Glomerular visceral epithelial cell (primary cell): ENCODE data around the gene IGF2.

Experiments used
- DNase-seq: peaks from one replicate; pipeline ENCODE4 v3.0.0-alpha.2; 2016; ENCODE audit errors: extremely low spot score

IGF2 gene

DNA sequence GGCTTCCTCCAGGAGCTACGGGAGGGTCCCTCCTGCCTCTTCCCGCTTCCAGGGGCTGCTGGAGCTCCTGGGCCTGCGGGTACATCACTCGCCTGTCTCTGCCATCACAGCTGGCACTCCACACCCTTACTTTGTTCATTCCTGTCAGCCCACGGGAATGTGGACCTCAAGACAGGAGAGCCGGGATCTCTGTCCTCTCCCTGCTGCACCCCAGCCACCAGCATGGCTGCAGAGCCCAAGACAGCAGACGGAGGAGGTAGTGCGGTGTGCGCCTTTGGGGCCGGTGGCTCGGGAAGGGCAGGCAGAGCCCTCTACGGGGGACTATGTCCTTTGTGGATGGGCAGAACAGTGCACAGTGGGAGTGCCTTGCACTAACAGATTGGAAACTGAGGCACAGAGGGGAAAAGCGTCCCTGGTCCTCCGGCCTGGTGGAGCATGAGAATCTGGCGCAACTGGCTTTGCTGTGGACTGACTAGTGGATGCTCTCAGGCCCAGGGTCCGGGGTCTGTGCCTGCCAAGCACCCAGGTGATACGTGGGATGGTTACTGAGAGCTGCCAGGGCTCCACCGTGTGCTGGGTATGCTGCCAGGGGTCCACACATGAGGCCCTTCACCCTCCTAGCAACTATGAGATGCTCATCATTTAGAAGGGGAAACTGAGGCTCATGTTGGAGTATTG lies 47.3 kb downstream of the IGF2 start:
- no peak for DNase-seq

DNA sequence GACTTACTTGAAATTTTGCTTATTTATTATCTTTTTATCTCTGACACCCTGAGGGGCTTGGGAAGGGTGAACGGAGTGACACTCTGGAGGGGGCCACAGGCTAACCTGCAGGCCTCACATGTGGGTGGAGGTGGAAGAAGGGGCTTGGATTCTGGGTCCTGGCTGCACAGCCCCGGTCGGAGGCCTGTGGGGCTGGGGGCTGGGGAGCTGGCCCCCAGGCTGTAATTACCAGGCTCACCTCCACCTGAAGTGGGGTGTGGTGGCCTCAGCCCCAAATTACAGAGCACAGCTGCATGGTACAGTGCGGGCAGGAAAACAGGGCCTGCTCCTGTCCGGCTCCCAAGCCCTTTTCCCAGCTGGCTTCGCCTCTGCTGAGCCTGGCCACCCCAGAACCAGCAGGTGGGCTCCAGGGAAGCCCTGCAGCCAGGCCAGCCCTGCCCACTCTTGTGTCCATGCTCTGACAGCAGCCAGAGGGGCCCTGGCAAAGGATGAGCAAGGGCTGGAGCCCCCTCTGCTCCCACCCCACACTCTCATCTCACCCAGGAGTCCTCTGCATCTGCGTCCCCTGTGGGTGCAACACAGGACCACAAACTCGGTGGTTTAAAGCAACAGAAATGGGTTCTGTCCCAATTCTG lies 48.0 kb downstream of the IGF2 start:
- DNase-seq, result no peak

DNA sequence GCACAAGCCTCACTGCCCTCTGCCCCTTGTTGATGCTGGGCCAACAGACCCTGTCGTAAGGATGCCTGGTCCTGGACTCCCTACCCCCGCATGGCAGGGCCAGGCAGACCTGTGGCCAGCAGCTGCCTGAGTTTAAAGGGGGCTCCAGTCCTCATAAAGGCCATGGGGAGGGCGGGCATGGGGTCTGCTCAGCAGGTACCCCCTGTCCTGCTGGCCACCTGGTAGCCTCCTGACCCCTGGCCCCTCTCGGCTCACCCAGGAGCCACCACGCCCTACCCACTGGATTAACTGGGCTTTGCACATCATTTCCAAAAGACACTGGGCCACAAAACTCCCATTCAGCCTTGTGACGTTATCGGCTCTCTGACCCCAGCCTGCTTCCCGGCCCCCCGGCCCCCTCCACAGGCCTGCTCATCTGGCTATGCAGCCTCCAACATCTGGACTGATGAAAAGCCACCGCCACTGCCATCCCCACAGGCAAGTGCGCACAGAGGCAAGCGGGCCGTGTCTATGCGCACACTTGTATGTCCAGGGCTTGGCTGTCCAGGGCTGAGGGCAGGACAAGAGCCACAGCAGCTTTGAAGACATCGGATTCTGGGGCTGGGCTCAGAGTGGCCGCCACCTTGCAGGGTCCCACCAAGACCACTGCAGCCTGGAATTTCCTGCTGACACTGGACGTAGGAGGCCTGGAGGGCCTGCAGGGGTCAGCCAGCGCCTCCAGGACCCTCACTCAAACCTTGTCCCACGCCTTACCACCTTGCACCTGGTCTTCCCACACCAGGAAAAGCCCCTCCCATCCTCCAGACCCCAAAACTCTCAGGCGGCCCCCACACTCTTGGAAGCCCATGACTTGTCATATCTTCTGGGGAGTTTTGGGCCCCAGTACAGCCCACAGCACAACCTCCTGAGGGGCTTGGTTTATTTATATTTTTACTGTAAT lies 48.7 kb downstream of the IGF2 start:
- no peak for DNase-seq

DNA sequence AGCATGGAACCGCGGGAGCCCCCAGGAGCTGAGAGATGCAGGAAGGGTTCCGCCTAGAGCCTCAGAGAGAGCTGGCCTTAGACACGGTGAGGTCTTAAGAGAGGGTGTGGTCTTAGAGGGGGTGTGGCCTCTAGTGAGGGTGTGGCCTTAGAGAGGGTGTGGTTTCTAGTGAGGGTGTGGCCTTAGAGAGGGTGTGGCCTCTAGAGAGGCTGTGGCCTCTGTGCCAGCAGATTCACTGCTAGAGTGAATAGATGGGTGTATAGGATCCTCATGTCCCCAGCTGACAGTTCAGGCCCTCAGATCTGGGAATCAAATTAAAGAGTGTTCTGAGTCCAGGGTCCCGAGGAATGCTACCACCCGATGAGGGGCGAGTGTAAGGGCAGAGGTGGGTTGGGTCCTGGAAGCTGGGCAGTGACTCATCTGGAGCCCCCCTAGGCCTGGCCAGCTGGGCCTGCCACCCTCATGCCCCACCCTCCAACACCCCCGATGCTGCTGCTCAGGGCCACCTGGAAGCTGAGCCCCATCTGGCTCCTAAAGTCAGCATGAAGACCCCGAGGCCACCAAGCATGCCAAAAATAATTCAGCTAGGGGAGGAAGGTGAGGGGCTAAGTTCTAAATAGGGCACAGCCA lies 49.5 kb downstream of the IGF2 start:
- DNase-seq, result peak; percentile 16

DNA sequence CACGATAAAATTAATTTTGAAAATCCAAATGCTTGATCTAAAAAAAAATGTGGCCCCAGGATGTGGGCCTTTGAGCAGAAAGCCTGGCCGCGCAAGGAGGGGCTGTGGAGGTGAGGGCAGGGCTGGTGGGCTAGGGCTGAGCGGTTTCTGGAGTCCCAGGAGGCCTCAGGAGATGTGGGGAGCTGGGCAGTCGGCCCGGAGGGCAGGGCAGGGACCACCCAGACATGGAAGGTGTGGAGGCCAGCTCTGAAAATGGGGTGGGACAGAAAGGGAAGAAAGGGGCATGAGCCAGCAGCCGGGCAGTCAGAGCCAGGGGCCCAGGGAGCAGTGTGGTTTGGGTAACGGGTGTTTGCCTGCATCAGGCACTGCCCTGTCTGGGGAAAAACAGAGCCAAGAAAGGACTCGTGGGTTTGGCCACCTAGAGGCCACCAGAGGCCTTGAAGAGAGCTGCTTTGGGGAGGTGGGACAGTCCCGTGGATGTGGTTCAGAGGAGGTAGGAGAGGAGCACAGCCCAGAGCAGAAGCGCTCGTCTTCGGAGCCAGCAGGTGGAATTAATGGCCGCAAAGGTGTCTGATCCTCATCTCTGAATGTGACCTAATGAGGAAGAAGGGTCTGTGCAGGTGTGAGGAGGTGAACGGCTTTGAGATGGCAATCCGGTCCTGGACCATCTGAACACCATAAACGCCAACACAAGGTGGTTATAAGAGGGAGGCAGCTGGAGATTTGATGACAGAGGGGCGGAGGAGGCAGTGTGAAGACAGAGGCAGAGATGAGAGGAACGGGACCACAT lies 50.2 kb downstream of the IGF2 start:
- no peak for DNase-seq

DNA sequence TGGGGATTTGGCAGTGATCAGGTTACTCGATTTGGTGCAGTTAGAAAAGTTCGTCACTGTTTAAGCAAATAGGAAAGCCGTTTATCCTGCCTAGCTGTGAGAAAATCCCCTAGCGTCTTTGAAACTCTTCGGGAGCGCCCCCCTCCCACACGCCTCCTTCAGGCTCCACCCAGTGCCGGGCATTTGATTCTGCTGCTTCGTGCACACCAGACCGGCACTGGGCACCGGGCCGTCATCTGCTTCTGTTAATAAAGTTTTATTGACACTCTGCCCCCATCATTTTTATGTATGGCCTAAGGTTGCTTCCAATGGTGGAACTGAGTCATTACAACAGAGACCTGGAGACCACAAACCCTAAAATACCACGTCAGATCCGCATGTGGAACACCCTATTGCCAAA lies 50.9 kb downstream of the IGF2 start:
- no peak for DNase-seq

DNA sequence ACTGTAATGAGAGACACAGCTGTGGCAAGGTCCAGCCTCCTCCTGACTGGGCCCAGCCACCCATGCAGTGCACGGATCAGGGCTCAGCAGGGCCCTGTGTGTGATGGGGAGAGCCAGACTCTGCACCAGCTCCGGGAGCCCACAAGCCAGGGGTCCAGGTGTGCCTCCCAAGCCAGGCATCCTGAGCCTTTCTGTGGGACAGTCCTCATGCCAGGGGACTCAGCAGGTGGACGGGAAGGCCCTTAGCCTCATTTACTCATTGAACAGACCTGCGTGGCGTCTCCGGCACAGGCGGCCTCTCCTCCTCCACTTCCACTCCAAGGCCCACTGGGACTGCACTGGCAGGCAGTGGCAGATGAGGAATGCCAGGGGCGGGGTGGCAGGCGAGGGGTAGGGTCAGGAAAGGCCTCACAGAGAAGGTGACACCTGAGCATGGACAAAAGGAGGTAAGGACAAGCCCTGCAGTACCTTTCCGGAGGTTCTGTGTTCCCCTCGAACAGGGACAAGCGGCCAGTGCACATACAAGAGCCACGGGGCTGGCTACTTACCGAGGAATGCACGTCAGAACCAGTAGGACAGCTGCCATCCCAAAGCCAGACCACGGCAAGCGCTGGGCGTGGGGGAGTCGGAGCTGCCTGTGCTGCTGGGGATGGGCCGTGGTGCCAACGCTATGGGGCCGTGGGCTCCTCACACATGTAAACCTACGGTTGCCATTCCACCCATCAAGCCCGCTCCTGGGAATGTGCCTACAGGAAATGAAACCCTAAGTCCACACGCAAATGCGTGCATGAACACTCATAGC lies 52.7 kb downstream of the IGF2 start:
- DNase-seq, result no peak

DNA sequence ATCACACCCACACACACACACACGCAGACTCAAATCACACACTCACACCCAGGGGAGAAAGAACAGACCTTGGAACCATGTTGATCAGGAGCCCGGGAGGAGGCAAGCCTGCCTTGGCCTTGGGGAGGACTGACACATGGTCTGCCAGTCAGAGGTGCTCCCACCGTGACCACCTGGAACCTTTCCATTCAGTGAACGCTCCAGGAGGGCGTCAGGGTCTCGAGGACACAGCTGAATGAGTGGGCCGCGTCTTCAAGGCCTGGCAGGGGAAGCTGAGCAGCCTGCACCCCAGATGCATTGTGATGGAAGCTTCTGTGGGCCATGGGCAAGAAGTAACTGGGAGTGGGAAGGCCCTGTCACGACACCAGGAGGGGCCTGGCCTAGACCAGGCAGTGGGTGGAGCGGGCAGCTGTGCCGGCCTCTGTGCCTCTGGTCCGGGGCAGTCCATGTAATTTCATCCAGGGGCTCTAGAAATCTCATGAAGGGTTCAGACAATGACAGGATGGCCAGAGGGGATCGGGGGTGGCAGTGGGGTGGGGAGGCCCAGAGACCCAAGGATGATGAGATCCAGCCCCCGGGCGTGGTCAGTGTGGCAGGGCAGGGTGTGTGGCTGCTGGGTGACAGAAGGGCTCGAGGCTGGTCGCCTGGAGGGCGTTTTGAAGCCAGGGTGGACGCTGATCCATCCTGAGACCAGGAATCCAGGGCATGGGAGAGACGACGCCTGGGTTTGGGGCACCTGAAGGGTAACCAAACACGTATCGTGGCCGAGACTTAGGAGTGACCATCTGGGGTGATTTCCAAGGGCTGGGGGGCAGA lies 53.7 kb downstream of the IGF2 start:
- no peak for DNase-seq

DNA sequence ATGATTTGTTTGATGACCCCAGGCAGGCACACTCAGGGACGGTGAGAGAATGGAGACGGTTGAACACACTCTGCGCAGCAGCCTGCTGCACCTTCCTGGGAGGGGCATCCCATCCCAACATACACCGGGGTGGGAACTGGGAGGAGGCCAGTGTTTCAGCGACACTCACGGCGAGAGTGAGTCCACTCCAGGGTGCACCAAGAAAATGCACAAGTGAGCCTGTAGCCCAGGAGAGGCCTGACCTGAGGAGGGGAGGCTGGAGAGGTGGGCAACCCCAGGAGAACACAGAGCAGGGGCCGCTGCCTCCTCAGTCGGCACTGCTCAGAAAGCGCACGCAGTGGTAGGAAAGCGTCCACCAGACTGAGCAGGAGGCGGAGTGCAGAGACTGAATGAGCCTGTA lies 54.5 kb downstream of the IGF2 start:
- no peak for DNase-seq
